Stimulated activated CD4-positive, alpha-beta T cell treated with anti-CD3 and anti-CD28 coated beads, Interleukin-1b, Interleukin-23, amount 100 ng/mL, for 4 hours (primary cell): ENCODE results near the gene ZFPL1.

Experiments
- DNase-seq, 2 donors: peaks; one replicate each; pipeline ENCODE4 v3.0.0-alpha.2; 2020; ENCODE audit warnings: low read depth in 2 of 2

Gene ZFPL1

GRCh38 chr11:65095427-65095826, 11.4 kb downstream of the ZFPL1 start:
- no peak for DNase-seq

DNA sequence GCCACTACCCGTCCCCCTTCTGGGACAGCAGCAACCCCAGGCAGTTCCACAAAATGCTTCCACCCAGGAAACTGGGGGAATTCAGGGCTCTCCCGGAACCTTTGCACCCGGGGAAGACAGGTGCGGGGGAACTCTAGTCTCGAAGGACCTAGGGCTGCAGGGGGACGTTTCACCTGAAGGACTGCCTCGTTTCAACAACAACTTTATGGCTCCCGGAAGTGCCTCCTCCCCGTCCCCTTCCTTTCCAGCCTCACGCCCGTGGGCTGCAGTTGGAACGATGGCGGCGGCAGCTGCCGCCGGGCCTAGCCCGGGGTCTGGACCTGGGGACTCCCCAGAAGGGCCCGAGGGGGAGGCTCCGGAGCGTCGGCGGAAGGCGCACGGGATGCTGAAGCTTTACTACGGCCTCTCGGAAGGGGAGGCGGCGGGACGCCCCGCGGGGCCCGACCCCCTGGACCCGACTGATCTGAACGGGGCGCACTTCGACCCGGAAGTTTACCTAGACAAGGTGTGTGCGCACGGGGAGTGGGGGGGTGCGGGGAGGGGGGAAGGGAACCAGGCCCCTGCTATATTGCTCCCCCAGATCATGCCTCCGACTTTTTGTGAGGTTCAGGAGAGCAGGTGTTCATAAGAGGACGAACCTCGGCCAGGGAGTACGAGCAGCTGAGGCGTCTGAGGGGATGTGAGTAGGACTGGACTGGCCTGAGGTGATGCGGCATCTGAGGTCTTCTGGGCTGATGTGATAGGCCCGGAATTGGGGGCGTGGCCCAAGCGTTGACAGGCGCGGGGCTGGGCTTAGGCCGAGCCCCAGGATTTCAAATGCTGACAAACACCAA, 12.2 kb downstream of the ZFPL1 start, which contains the start of gene VPS51:
Gene VPS51, plus strand, starts transcription at position 241 of the 833 bp plus-strand sequence. Its CDS starts 37 bp downstream, at position 278.
- DNase-seq = peak; percentile 73 to 76

- no peak for DNase-seq
Measured at GRCh38 chr11:65096926-65097325, 12.9 kb downstream of the ZFPL1 start.

DNA sequence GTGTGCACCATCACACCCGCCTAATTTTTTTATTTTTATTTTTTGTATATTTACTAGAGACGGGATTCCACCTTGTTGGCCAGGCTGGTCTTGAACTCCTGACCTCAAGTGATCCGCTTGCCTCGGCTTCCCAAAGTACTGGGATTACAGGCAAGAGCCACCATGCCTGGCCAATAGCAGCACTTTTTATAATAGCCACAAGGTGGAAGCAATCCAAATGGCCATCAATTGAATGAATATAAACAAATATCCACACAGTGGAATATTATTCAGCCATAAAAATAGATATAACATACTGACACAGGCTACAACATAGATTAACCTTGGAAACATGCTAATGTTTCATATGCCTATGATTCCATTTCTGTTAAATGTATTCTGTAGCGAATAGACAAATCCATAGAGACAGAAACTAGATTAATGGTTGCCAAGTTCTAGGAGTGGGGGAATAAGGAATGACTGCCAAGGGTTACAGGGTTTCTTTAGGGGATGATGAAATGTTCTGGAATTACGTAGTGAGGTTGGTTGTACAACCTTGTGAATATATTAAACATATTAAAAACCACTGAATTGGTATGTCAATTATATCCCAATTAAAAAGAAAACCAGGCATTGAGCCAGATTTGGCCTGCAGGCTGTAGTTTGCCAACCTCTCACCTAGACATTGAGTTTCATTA, 16.8 kb downstream of the ZFPL1 start:
- no peak for DNase-seq

- DNase-seq = no peak
Measured at GRCh38 chr11:65102142-65103095, 18.4 kb downstream of the ZFPL1 start.

GRCh38 chr11:65103476-65103875, 19.5 kb downstream of the ZFPL1 start:
- DNase-seq = no peak

- no peak for DNase-seq
Measured at GRCh38 chr11:65104628-65105027, 20.6 kb downstream of the ZFPL1 start.

- no peak for DNase-seq
Measured at GRCh38 chr11:65107078-65107477, 23.1 kb downstream of the ZFPL1 start.

GRCh38 chr11:65107751-65108468, 23.9 kb downstream of the ZFPL1 start:
- DNase-seq = no peak

DNA sequence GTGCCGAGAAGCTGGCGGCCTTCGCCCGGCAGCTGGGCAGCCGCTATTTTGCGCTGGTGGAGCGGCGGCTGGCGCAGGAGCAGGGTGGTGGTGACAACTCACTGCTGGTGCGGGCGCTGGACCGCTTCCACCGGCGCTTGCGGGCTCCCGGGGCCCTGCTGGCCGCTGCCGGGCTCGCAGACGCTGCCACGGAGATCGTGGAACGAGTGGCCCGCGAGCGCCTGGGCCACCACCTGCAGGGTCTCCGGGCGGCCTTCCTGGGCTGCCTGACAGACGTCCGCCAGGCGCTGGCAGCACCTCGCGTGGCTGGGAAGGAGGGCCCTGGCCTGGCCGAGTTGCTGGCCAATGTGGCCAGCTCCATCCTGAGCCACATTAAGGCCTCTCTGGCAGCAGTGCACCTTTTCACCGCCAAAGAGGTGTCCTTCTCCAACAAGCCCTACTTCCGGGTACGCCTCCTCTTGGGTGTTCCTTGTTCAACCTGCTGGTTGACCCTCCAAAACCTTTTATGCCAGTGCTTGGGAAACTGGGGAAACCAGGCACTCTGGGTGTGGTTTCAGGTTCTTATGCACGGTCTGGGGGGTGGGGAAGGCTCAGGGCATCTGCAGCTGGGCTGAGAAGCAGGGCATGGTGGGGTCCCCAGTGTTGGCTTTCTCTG, 24.6 kb downstream of the ZFPL1 start:
- no peak for DNase-seq

DNA sequence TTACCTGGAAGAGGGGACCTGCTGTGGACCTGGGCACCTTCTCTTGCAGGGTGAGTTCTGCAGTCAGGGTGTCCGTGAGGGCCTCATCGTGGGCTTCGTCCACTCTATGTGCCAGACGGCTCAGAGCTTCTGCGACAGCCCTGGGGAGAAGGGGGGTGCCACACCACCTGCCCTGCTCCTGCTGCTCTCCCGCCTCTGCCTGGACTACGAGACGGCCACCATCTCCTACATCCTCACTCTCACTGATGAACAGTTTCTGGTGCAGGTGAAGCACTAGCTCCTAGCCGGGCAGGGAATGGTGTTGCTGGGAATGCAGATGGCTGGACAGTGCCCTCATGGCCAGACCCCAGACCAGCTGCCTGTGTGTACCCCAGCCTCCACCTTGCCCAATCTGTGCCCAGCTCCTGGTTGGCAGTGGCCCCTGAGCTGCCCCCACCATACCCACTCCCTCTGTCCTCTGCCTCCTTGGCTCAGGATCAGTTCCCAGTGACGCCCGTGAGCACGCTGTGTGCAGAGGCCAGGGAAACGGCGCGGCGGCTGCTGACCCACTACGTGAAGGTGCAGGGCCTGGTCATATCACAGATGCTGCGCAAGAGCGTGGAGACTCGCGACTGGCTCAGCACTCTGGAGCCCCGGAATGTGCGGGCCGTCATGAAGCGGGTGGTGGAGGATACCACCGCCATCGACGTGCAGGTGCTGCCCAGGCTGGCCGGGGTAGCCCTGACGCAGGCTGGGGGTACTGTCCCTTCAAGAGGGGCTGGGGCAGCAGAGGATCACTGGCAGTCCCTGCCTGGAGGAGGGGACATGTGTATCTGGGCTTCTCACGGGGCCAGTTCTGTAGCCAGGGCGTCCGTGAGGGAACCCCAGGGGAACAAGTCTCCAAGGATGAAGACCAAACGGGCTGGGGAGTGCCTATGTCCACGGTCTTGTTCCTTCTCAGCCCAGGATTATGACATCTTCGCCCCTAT, 25.5 kb downstream of the ZFPL1 start:
- DNase-seq = no peak

DNA sequence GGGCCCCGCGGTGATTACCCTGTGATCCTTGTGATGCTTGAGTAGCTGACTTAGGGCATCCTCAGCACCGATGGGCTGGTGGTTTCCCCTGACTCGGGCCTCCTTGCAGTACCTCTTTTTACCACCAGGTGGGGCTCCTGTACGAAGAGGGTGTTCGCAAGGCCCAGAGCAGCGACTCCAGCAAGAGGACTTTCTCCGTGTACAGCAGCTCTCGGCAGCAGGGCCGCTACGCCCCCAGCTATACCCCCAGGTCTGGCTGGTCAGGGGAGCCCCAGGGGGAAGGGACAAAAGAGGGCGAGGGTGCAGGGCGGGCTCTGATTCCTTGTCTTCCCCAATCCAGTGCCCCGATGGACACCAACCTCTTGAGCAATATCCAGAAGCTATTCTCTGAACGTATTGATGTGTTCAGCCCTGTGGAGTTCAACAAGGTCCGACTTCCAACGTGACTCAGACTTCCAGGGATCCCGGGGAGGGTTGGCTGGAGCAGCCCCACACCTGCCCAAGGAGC, 26.4 kb downstream of the ZFPL1 start:
- peak; percentile 97 to 99 for DNase-seq

GRCh38 chr11:65111159-65111743, 27.2 kb downstream of the ZFPL1 start:
- DNase-seq = no peak

- peak; percentile 88 to 91 for DNase-seq
Measured at GRCh38 chr11:65111744-65112545, 27.9 kb downstream of the ZFPL1 start, which contains the start of gene TM7SF2. Gene TM7SF2, plus strand, starts transcription at chr11:65111872. Its CDS starts 144 bp downstream, at chr11:65112016.

- peak; percentile 62 to 67 for DNase-seq
Measured at GRCh38 chr11:65112546-65113360, 28.7 kb downstream of the ZFPL1 start.

DNA sequence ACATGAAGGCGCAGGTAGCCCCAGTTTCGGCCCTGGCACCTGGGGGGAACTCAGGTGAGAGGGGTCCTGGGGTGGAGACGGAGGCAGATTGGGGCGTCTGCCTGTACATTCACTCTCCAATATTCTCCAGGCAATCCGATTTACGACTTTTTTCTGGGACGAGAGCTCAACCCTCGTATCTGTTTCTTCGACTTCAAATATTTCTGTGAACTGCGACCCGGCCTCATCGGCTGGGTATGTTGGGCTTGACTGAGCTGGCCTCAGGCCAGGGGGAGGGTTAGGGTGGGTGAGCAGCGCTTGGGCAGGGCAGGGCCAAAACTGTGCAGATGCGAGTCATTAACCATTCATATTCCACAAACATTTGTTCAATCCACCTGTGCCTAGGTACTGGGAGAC, 29.3 kb downstream of the ZFPL1 start:
- DNase-seq = no peak

DNA sequence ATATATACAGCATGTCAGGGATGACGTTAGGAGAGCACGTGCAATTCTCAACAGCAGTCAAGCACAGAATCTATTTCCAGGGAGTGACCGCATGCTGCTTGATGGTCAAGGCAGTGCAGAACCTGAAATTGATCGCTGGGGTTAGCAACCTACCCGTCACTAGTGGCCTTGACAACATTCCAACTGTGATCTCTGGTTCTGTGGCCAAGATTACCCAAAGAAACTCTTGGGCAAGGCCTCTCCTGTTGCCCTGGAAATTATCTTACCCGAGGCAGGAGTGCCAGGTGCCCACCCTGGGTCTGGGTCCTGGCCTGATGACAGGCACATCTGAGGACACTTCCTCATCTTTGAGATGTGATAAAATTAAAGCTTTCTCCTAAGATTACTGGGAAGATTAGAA, 29.8 kb downstream of the ZFPL1 start:
- no peak for DNase-seq
